IPS-11a (cell line): ENCODE results near the gene ZFC3H1.
"Not testable (repeated sequence)": the region's sequence is repeated elsewhere in the genome, so short reads cannot be mapped to it uniquely, and the experiment has no call there.

ENCODE experiments used
- H3K4me3 ChIP-seq: one replicate; pipeline ENCODE4 v1.5.1; 2013; ENCODE audit warnings: low read depth, low read length, control low read depth

The ZFC3H1 gene

DNA sequence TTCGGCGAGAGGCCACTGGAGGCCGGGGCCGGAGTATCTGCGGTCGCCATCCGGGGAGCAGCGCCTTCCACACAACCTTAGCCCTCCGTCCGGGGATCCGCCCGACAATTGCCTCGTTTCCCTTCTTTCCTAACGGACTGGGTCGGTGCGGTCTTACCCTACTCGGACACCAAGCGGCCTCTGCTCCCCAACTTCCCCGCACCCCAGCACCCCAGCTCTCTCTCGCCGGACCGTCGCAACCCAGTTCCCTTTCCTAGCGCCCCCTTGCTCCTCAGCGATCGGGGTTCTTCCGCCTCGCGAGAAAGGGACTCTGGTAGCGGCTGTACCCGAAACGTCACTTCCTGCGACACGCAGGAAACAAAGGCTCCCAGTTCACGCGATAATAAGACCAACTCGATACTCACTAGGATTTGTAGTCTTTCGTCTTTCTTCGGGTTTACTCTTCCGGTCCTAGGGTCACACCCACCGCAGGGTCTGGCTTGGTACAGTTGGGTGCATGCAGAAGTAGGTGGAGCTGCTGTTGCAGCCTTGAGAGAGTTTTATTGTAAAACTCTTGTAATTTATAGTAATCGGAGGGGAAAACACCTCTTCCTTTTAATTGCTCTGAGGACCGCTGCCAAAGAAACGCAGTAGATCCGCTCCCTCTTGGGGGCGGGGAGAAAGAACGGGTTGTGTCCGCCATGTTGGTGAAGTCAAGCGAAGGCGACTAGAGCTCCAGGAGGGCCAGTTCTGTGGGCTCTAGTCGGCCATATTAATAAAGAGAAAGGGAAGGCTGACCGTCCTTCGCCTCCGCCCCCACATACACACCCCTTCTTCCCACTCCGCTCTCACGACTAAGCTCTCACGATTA lies at the start of gene ZFC3H1, which contains the start of gene THAP2:
ZFC3H1 (minus strand) TSS at position 288 of the 850 bp plus-strand sequence; CDS start at position 50, 238 bp downstream.
THAP2 (plus strand) TSS at position 741 of the 850 bp plus-strand sequence. CDS start 209 bp downstream, outside the sequence.
- H3K4me3 ChIP-seq: peak within 1 kb of the TSS; percentile 98

DNA sequence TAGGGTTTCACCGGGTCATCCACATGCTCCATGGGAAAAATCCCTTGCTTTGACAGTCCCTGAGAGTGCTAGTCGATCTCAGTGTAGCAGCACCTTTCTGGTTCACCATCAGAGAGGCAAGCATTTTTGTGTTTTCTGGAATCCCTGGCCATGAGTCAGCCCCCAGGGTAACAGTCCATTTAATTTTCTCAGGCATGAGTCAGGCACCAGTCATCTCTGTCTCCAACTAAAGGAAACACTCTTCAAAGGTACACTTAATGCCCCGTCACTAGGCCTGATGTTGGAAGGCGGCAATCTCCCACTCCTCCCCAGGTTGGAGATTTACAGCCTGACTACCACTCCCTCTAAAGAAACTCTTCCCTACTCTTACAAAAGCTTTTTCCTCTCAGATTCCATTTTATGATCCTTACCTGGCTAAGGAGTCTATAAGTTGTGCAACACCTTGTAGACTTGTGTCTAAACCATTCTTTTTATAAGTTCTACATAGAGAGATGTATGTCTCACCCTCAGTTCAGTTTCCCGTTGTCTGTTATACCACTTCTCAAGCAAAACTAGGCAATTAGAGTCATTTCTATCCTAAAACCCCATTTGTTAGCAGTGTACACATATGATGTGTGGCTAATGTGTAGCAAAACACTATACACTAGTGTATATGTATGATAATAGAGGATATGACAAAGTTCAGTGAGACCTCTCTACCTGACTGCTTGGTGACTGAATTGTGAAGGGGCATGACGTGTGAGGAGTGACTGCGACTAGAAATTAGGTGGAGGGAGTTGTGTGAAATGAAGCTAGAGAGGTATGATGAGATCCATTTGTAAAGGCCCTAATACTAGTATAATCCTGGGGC lies 46.9 kb upstream of the ZFC3H1 start:
- H3K4me3 ChIP-seq: no peak overlapping the region

- H3K4me3 ChIP-seq: no peak overlapping the region
Observed at GRCh38 chr12:71708658-71709057, 45.0 kb upstream of the ZFC3H1 start.

GRCh38 chr12:71704920-71705319 lies 41.3 kb upstream of the ZFC3H1 start:
- H3K4me3 ChIP-seq: no peak overlapping the region

DNA sequence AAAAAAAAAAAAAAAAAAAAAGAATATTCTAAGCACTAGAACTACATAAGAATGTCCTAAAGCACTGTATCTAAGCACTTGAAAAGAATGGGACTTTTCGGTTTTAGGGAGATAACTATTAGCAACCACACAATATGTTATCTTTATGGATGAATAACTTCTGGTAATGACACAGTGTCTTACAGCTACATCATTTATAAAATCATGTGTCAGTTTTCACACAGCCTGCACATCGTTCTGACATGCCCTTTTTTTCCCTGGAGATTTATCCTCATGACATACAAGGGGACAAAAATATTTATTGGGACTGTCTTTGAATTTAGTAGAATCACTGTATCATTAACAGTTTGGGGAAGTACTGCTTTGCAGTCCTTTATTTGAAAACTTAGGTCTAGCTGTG lies 39.6 kb upstream of the ZFC3H1 start:
- no peak overlapping the region for H3K4me3 ChIP-seq

- H3K4me3 ChIP-seq: no peak overlapping the region
Observed at GRCh38 chr12:71702590-71702989, 38.9 kb upstream of the ZFC3H1 start.

DNA sequence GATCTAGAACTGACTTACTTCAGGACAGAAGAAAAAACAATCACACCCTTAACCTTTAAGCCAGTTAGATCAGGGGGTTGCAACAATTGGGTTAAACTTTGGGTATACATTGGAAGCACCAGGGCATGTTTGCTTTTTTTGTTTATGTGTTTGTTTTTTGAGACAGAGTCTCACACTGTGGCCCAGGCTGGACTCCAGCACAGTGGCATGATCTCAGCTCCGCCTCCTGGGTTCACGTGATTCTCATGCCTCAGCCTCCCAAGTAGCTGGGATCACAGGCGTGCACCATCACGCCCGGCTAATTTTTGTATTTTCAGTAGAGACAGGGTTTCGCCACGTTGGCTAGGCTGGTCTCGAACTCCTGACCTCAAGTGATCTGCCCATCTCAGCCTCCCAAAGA lies 38.5 kb upstream of the ZFC3H1 start:
- not testable (repeated sequence) for H3K4me3 ChIP-seq

DNA sequence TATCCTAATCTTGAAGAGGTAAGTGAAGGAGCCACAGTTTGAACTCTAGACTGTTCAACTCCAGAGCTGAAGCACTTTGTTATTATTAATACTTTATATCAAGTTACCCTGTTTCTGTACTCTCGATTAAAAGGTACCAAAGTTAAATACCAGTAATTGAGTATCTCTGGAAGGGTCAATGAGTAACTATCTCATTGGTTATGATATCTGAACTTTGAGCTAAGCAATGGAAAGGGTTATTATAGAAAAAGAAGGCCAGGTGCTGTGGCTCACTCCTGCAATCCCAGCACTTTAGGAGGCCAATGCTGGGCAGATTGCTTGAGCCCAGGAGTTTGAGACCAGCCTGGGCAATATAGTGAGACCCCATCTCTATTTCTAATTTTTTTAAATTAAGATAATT lies 32.1 kb upstream of the ZFC3H1 start:
- no peak overlapping the region for H3K4me3 ChIP-seq

DNA sequence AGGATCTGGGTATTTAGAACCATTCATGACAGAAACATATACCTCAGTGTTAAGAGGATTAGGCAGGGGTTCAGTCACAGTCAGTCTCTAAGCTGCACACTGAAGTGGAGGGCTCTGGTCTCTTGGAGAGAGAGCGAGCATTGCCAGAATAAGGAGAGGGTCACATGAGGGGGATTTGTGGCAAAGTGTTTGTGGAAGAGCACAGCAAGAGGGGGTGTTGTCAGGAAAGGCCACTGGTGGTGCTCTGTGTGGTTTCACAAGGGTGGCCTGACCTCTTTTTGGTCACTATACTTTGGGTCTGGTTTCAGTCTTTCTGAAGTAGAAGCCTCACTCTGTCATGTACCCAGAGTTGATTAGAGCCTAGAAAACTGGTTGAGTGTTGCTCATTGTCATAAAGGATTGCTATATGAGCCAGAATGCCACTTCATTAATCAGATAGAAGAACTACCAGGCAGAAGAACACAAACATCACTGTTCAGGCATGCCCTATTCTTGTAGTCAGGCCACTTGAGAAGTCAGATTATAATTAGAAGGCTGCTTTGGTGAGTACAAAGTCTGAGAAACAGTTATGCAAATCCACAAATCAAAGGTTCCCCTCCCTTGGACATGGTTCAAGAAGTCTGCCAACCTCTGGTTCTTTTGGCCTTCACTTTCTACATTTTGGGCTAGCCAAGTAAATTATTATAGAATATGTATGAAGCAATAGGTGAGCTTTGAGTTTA lies 30.6 kb upstream of the ZFC3H1 start:
- H3K4me3 ChIP-seq: no peak overlapping the region

- not testable (repeated sequence) for H3K4me3 ChIP-seq
Observed at GRCh38 chr12:71693651-71694050, 30.0 kb upstream of the ZFC3H1 start.

DNA sequence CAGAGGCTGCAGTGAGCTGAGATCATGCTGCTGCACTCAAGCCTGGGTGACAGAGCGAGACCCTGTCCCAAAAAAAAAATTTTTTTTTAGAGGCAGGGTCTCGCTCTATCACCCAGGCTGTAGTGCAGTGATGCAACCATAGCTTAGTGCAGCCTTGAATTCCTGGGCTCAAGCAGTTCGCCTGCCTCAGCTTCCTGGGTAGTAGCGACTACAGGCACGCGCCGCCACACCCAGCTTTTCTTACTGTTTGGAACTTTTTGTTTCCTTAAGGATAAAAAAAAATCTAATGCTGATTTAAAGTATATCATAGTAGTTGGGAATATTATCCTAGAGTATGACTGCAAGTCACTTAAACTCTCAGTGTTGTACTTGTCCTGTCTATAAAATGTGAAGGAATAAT lies 29.5 kb upstream of the ZFC3H1 start:
- H3K4me3 ChIP-seq: no peak overlapping the region

DNA sequence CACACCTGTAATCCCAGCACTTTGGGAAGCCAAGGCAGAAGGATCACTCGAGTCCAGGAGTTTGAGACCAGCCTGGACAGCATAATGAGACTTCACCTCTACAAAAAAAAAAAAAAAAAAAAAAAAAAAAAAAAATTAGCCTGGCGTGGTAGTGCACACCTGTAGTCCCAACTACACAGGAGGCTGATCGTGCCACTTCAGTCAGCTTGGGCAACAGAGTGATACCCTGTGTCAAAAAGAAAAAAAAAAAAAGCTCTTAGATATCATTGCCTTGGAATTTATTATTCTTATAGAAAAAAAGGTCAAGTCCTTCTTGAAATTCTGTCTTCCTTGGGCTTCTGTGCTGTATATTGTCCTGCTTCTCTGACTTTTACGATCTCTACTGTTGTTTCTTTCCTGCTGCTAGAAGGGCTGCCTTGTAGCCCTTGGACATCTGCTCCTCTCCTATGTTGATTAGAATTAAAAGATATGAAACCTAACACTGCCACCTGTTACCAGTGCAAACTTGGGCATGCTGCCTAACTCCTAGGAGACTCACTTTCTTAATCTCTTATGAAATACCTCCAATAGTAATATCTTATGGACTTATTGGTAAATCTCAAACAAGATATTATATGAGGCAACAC lies 28.0 kb upstream of the ZFC3H1 start:
- no peak overlapping the region for H3K4me3 ChIP-seq

DNA sequence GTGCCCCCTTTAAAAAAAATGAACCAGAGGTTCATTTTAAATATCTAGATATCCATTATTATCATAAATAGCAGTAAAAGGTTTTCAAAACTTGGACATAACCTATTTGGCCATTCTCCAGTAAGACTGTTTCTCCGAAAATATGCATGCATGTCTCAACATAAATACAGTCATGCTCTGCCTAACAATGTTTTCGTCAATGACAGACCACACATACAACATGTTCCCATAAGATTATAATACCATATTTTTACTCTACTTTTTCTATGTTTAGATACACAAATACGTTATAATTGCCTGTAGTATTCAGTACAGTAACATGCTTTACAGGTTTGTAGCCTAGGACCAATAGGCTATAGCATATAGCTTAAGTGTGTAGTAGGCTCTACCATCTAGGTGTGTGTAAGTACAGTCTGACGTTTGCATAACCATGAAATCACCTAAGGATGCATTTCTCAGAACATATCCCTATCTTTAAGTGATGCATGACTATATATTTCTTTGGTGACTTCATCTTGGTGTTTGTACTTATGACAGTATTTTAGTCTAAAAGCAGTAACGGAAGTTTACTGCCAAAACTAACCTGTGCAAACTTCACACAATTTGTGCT lies 25.4 kb upstream of the ZFC3H1 start:
- no peak overlapping the region for H3K4me3 ChIP-seq

DNA sequence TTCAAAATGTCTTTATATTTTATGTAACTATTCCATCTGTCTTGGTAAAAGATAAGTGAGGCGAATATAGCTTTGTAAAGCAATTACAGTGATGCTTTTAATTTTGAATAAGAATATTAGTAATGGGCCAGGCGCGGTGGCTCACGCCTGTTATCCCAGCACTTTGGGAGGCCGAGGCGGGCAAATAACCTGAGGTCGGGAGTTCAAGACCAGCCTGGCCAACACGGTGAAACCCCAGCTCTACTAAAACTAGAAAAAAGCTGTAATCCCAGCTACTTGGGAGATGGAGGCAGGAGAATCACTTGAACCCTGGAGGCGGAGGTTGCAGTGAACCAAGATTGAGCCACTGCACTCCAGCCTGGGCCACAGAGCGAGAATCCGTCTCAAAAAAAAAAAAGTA lies 23.5 kb upstream of the ZFC3H1 start:
- peak overlapping the region; percentile 77 for H3K4me3 ChIP-seq

GRCh38 chr12:71686658-71687025 lies 23.0 kb upstream of the ZFC3H1 start:
- peak overlapping the region; percentile 77 for H3K4me3 ChIP-seq

DNA sequence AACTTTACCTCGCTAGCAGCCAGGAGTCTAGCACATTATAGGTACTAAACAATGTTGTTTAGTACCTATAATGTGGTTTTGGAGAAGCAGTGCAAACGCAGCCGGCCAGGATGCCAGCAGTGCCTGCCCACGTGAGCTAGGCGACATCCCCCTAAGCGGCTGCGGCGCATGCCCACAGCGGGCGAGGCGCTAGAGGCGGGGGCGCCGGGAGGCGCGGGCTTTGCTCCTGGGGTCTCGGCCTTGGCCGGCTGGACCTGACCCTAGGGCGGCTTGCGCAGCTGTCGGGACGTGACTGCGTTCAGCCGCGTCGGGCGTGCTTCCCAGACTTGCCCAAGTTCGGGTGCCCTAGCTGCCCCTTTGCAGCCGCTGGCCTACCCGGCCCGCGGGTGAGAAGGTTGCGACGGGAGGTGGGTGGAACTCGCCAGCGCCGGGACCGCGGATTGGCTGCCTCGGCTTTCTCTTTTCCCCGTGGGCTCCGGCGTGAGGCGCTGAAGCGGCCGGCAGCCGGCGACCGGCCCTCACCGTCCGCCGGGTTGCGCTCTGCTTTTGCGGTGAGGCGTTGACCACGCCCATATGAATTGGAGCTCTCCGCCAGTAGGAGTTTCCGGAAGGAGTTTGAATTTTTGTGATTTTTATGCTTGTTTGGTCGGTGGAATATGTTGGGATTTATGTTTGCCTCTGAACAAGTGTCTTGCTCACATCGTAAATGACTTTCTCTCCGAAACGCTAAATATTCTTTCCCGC lies 22.4 kb upstream of the ZFC3H1 start, which contains the start of gene TMEM19:
TMEM19 (plus strand) TSS at position 169 of the 744 bp plus-strand sequence. CDS start 599 bp downstream, outside the sequence.
- H3K4me3 ChIP-seq: peak within 1 kb of the TSS; percentile 77

GRCh38 chr12:71685312-71685906 lies 21.8 kb upstream of the ZFC3H1 start:
- H3K4me3 ChIP-seq: peak overlapping the region; percentile 77

DNA sequence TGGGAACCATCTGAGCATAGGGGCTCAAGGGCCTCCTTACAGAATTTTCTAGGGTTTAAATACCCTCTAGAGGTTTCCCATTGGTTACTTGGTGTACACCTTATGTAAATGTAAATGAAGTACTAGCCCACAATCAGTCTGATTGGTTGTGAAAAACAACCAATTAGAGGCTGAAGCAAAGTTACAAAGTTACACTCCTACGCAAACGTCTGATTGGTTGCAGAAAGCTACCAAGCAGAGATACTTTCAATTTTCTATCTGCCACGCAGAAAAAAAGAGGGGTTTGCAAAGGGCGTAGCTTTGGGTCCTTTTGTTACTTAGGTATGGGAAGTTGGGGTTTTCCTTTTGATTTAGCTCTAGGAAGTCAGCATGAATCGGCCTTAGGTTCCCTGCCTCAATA lies 20.4 kb upstream of the ZFC3H1 start:
- no peak overlapping the region for H3K4me3 ChIP-seq

GRCh38 chr12:71683633-71684032 lies 20.0 kb upstream of the ZFC3H1 start:
- no peak overlapping the region for H3K4me3 ChIP-seq
